Fibroblast of skin of abdomen (primary cell): ENCODE measurements around the gene MYBPH.
A peak's percentile ranks its signal among the peaks of the same experiment; 100 is the strongest.

Experiments
- DNase-seq: peaks from one replicate; pipeline ENCODE4 v3.0.0-alpha.2; 2013

The MYBPH gene

GRCh38 chr1:203126866-203127665 lies 48.6 kb downstream of the MYBPH start:
- DNase-seq = peak; percentile 28

GRCh38 chr1:203126151-203126865 lies 49.3 kb downstream of the MYBPH start:
- DNase-seq = peak; percentile 45

GRCh38 chr1:203124546-203125317 lies 50.9 kb downstream of the MYBPH start:
- DNase-seq = no peak

GRCh38 chr1:203124011-203124410 lies 51.6 kb downstream of the MYBPH start:
- DNase-seq = no peak

GRCh38 chr1:203122159-203122558 lies 53.5 kb downstream of the MYBPH start:
- no peak for DNase-seq

- no peak for DNase-seq
Observed at GRCh38 chr1:203121186-203122015, 54.2 kb downstream of the MYBPH start.

- DNase-seq = no peak
Observed at GRCh38 chr1:203120325-203121153, 55.1 kb downstream of the MYBPH start.
